ENCODE results near the gene FAT4. TPM values are rescaled to one million over a fixed set of nuclear protein-coding genes. Genes with fewer than 3 reads are reported as not detected.

Gene FAT4
- total RNA-seq, result 1 to 10 TPM; 2.8 to 4.6 (median 3.6) TPM
- long read RNA-seq, result 0 reads

DNA sequence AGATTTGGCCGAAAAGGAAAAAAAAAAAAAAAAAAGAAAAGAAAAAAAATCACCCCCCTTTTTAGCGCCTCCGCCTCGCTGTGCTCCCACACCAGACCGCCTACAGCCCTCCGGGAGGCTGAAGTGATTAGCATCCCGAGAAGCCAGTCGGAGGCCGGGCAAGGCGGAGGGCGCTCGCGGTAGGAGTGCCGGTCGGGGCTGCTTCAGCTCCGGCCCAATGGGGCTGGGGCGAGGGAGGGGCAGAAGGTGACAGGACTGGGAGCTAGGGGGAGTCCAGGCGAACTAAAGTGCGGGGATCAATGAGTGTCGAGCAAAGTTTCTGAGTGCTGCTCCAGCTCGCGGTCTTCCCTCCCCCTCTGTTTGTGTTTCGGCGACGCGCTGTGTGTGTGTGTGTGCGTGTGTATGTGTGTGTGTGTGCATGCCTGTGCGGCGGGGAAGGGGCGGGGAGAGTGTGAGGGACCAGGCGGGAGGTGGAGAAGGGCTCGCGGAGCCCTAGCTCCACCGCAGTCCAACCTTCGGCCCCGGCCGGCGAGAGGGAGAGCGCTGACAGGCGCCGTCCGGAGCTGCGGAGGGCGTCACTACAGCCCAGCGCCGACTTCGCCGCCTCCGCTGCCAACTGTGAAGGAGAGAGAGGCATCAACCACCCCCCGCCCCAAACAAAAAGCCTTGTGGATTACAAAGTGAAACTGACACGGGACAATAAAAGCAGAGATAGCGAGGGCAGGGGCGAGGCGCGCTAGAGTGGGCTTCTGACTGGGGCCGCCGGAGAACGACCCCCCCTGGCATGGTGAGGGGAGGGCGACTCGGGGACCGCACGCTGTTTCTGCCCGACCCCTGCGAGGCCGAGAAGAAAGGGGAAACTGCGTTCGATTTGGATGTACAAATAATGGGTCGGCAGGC lies at the start of gene FAT4:
Gene FAT4 (plus strand): TSS at position 280 of the 900 bp plus-strand sequence. CDS start 1,457 bp downstream, outside the sequence.
- Histone ChIP-seq H3K4me3 (peak within 1 kb of the TSS; percentile 70 to 76 (median 70)), H3K9me3 (no peaks in the 10 kb centered on the region), H3K36me3 (no peaks in the 10 kb centered on the region), H3K27me3 (no peaks in the 10 kb centered on the region), H3K4me1 (peaks cover 0 to 20% (median 0%) of the 10 kb centered on the region in 4 donors), H3K27ac (peak within 1 kb of the TSS; percentile 91 to 93 (median 92))
- intact Hi-C loops (cut with DNase I), result loop anchor here in 1 of 2 donors (10.0 kb wide), 1 partner anchor 430 kb away; no protein-coding TSS in a partner anchor
- DNase-seq, result peak; percentile 98 to 99 (median 99)
- peak; percentile 84 to 95 (median 88) for ATAC-seq
- WGBS (ENCODE audit: insufficient coverage, low coverage, low lambda C conversion rate, missing lambda C conversion rate), result 1% methylated on average over 28 of the region's 68 CpGs
- TF ChIP-seq, protein P1, sequence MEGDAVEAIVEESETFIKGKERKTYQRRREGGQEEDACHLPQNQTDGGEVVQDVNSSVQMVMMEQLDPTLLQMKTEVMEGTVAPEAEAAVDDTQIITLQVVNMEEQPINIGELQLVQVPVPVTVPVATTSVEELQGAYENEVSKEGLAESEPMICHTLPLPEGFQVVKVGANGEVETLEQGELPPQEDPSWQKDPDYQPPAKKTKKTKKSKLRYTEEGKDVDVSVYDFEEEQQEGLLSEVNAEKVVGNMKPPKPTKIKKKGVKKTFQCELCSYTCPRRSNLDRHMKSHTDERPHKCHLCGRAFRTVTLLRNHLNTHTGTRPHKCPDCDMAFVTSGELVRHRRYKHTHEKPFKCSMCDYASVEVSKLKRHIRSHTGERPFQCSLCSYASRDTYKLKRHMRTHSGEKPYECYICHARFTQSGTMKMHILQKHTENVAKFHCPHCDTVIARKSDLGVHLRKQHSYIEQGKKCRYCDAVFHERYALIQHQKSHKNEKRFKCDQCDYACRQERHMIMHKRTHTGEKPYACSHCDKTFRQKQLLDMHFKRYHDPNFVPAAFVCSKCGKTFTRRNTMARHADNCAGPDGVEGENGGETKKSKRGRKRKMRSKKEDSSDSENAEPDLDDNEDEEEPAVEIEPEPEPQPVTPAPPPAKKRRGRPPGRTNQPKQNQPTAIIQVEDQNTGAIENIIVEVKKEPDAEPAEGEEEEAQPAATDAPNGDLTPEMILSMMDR (IDR thresholded peaks at IDR 0.05), result peak in 3 of 4 donors; percentile 19 to 32 (median 23)
- peak; percentile 92 for TF ChIP-seq POLR2A (IDR thresholded peaks at IDR 0.05)

- no peak for ATAC-seq
These were observed 48.9 kb upstream of the FAT4 start for GRCh38 chr4:125265846-125266245.

DNA sequence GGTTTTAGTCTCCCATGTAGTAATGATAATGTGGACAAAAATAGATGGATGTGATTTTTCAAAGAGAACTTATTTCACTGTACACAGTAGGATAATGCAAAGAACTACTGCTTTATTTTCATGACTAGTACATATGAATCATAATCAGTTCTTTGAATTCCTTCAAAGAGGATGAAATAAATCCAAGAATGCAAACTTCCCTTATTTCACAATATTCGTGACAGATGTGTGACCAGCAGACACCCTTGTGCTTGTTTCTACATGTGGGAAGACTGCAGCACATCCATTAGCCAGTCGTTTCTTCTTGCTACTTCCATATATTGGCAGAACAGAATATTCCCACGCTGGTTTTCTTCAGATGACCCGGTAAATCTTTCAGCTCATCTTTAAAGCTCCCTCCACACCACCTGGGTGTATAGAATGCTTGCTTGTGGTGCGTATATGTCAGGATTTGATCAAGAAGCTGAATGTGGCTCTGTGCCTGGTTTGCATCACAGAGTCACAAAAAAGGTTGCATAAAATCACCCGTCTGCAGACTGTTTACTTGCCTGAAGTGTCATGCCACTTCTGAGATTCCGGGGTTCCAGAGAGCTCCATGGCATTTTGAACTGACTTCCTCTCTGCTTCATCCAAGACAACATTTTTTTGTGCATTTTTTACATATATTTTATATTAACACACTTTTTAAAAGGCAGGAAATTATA lies 47.7 kb upstream of the FAT4 start:
- no peaks in the 10 kb centered on the region for H3K4me1 ChIP-seq
- no peaks in the 10 kb centered on the region for H3K27me3 ChIP-seq
- ATAC-seq (no peak), DNase-seq (no peak)
- no peak overlapping the region for H3K27ac ChIP-seq
- 47% methylated on average over 7 of the region's 7 CpGs for WGBS (ENCODE audit: insufficient coverage, low coverage, low lambda C conversion rate, missing lambda C conversion rate)
- H3K4me3 ChIP-seq, result no peak overlapping the region
- intact Hi-C loops (cut with DNase I), result no loop called here
- TF ChIP-seq, protein P1 (IDR thresholded peaks at IDR 0.05), result no peak
- no peak for TF ChIP-seq POLR2A (IDR thresholded peaks at IDR 0.05)
- no peaks in the 10 kb centered on the region for H3K9me3 ChIP-seq
- no peaks in the 10 kb centered on the region for H3K36me3 ChIP-seq

More at GRCh38 chr4:125265846-125266245, 48.9 kb upstream of the FAT4 start:
- H3K9me3 ChIP-seq, result no peaks in the 10 kb centered on the region
- no peak overlapping the region for H3K27ac ChIP-seq
- no peak for DNase-seq
- TF ChIP-seq, protein P1 (IDR thresholded peaks at IDR 0.05), result no peak
- TF ChIP-seq POLR2A (IDR thresholded peaks at IDR 0.05), result no peak
- H3K36me3 ChIP-seq, result no peaks in the 10 kb centered on the region
- 81% methylated on average over 2 of the region's 5 CpGs for WGBS (ENCODE audit: insufficient coverage, low coverage, low lambda C conversion rate, missing lambda C conversion rate)
- no peak overlapping the region for H3K4me3 ChIP-seq
- no peaks in the 10 kb centered on the region for H3K27me3 ChIP-seq
- no peaks in the 10 kb centered on the region for H3K4me1 ChIP-seq
- intact Hi-C loops (cut with DNase I), result no loop called here

GRCh38 chr4:125267630-125268029 lies 47.1 kb upstream of the FAT4 start:
- Histone ChIP-seq H3K27me3 (no peaks in the 10 kb centered on the region), H3K4me3 (no peak overlapping the region), H3K27ac (no peak overlapping the region), H3K36me3 (no peaks in the 10 kb centered on the region), H3K9me3 (no peaks in the 10 kb centered on the region), H3K4me1 (no peaks in the 10 kb centered on the region)
- DNase-seq (no peak), ATAC-seq (no peak)
- 38% methylated on average over 3 of the region's 3 CpGs for WGBS (ENCODE audit: insufficient coverage, low coverage, low lambda C conversion rate, missing lambda C conversion rate)
- TF ChIP-seq, protein P1 (IDR thresholded peaks at IDR 0.05), result no peak
- TF ChIP-seq POLR2A (IDR thresholded peaks at IDR 0.05), result no peak
- intact Hi-C loops (cut with DNase I), result no loop called here

All from right lobe of liver (tissue), 6 donors.